ENCODE data around the gene TCF4.

The TCF4 gene

GRCh38 chr18:55289775-55290174 is 298.2 kb downstream of the TCF4 start:
- H3K9me3 Mint-ChIP-seq = no peaks in the 10 kb centered on the region
- no peaks in the 10 kb centered on the region for H3K4me1 Mint-ChIP-seq
- DNase-seq (ENCODE audit: low spot score in 2 of 2) (no peak), ATAC-seq (no peak)
- no peak overlapping the region for H3K4me3 Mint-ChIP-seq
- H3K27ac Mint-ChIP-seq = no peak overlapping the region
- no peaks in the 10 kb centered on the region for H3K36me3 Mint-ChIP-seq

DNA sequence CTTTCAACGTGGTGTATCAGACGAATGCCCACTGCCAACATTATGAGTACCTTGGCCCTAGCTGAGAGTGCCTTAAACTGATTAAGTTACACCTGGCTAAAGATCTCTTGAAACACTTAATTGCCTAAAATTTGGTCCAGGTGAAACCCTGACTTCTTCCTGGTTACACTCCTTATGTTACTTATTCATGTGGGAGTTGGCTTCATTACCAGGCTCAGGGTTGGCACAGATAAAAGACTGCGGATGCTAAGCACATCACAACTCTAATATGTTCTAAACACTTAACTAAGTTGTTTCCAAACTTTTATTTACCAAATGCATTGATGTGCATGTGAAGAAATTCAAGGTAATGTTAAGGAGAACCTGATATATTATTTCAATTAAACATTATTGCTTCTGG is 298.9 kb downstream of the TCF4 start:
- ATAC-seq (no peak), DNase-seq (ENCODE audit: low spot score in 2 of 2) (no peak)
- H3K4me1 Mint-ChIP-seq = no peaks in the 10 kb centered on the region
- H3K9me3 Mint-ChIP-seq = no peaks in the 10 kb centered on the region
- no peak overlapping the region for H3K27ac Mint-ChIP-seq
- no peaks in the 10 kb centered on the region for H3K36me3 Mint-ChIP-seq
- H3K4me3 Mint-ChIP-seq = no peak overlapping the region

- Mint-ChIP-seq H3K27ac (no peak overlapping the region), H3K9me3 (no peaks in the 10 kb centered on the region), H3K36me3 (no peaks in the 10 kb centered on the region), H3K4me3 (no peak overlapping the region), H3K4me1 (no peaks in the 10 kb centered on the region)
- ATAC-seq (no peak), DNase-seq (ENCODE audit: low spot score in 2 of 2) (no peak)
Measured at GRCh38 chr18:55287935-55288868, 299.8 kb downstream of the TCF4 start.

DNA sequence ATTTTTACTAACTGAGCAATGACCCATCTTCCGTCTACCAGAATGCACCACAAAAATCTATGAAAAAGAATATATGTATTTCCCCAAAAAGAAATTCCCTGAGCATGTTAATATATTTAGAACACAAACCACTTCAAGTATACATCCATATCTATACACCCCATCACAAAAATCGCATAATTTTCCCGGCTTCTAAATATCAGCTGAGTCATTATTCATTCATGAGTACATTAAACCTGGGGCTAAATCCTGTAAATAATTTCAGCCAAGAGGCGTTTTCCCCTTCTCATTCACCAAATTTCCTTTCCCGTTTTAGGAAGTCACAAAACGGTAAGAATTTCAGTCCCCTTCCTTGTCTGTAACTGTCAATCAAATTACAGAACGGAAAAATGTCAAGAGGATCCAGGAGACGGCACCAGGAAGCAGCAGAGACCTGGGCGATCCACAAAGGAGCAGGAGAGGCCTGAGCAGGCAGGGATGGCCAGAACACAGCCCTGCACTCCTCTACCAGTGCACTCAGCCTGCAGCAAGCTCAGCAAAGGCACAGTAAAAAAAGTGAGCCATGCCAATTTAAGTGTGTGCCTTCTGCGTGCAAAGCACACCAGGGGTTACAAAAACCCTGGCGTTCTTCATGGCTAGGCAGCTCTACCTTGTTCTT is 300.7 kb downstream of the TCF4 start:
- Mint-ChIP-seq H3K27ac (no peak overlapping the region), H3K36me3 (no peaks in the 10 kb centered on the region), H3K4me1 (no peaks in the 10 kb centered on the region), H3K4me3 (no peak overlapping the region), H3K9me3 (no peaks in the 10 kb centered on the region)
- DNase-seq (ENCODE audit: low spot score in 2 of 2) = no peak
- no peak for ATAC-seq

DNA sequence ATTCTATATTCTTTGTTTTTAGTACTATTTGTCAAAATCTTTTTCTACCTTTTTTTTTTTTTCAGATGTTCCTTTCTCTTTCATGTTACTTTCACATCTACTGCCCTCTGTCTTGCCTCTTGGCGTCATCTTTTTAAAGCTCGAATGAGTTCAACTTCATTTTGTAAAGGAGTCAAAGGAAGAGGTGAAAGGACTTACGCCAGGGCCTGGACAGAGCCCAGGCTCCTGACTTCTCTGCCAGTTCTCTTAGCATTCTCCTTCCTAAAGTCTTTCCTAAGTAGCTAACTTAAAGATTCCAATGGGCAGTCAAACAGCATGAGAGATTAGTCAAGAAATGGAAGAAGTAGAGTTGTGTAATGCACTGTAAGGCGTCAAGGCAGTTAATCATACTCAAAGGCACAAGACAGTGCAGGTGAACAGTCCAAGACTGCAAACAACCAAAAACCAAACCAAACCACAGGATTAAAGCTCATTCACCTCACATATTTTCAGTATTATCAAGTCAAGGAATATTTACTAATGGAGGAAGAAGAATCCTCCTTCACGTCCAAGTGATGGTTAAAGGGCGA is 301.7 kb downstream of the TCF4 start:
- Mint-ChIP-seq H3K27ac (no peak overlapping the region), H3K4me1 (no peaks in the 10 kb centered on the region), H3K4me3 (no peak overlapping the region), H3K9me3 (no peaks in the 10 kb centered on the region), H3K36me3 (no peaks in the 10 kb centered on the region)
- no peak for ATAC-seq
- no peak for DNase-seq (ENCODE audit: low spot score in 2 of 2)

DNA sequence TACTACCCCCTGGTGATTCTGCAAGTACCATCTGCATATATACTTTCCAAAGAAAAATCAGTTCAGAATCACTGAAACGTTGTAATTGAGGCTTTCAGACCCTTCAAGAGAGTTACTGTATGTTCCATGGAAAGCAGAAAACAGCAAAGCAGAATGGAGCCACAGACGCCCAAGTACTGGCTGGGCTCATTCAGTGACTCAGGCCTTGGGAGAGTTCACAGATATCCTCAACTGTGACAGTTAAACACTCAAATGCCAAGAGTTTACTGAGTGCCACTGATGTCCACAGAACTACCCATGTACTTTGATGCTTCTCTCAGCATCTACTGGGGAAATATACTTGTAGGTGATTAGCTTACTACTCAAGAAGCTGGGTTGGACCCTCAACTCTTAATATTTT is 303.4 kb downstream of the TCF4 start:
- H3K4me1 Mint-ChIP-seq = no peaks in the 10 kb centered on the region
- H3K9me3 Mint-ChIP-seq = no peaks in the 10 kb centered on the region
- DNase-seq (ENCODE audit: low spot score in 2 of 2) = no peak
- no peak overlapping the region for H3K4me3 Mint-ChIP-seq
- no peaks in the 10 kb centered on the region for H3K36me3 Mint-ChIP-seq
- peak; percentile 26 for ATAC-seq
- no peak overlapping the region for H3K27ac Mint-ChIP-seq

- no peaks in the 10 kb centered on the region for H3K9me3 Mint-ChIP-seq
- DNase-seq (ENCODE audit: low spot score in 2 of 2) (no peak), ATAC-seq (no peak)
- no peak overlapping the region for H3K4me3 Mint-ChIP-seq
- no peaks in the 10 kb centered on the region for H3K36me3 Mint-ChIP-seq
- no peak overlapping the region for H3K27ac Mint-ChIP-seq
- no peaks in the 10 kb centered on the region for H3K4me1 Mint-ChIP-seq
Measured at GRCh38 chr18:55283309-55283708, 304.7 kb downstream of the TCF4 start.

DNA sequence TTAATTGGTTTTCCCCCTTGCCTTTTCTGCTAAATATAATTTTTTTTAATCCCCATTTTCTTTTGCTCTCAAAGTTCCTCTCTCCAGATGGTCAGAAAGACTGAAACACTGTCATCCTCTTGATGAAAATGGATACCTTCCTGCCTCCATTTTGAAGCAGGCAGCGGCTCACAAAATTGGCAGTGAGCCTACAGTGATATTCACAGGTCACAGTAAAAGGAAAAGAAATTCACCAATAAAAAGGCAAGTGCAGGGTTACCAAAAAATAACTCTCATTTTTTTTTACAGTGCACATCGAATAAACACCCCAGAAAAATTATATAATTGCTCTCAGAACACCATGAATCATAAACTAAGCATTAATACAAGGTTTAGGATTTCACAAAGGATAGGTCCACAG is 307.5 kb downstream of the TCF4 start:
- Mint-ChIP-seq H3K36me3 (no peaks in the 10 kb centered on the region), H3K4me3 (no peak overlapping the region), H3K27ac (no peak overlapping the region), H3K4me1 (no peaks in the 10 kb centered on the region), H3K9me3 (no peaks in the 10 kb centered on the region)
- no peak for DNase-seq (ENCODE audit: low spot score in 2 of 2)
- no peak for ATAC-seq

GRCh38 chr18:55275039-55275901 is 312.7 kb downstream of the TCF4 start:
- DNase-seq (ENCODE audit: low spot score in 2 of 2) (no peak), ATAC-seq (no peak)
- Mint-ChIP-seq H3K27ac (no peak overlapping the region), H3K4me1 (no peaks in the 10 kb centered on the region), H3K36me3 (no peaks in the 10 kb centered on the region), H3K4me3 (no peak overlapping the region), H3K9me3 (no peaks in the 10 kb centered on the region)

GRCh38 chr18:55272510-55273243 is 315.3 kb downstream of the TCF4 start:
- Mint-ChIP-seq H3K36me3 (no peaks in the 10 kb centered on the region), H3K27ac (no peak overlapping the region), H3K4me3 (no peak overlapping the region)

GRCh38 chr18:55269622-55270021 is 318.4 kb downstream of the TCF4 start:
- no peaks in the 10 kb centered on the region for H3K9me3 Mint-ChIP-seq
- no peak overlapping the region for H3K27ac Mint-ChIP-seq
- H3K4me3 Mint-ChIP-seq = no peak overlapping the region
- ATAC-seq (peak; percentile 32), DNase-seq (ENCODE audit: low spot score in 2 of 2) (no peak)
- no peaks in the 10 kb centered on the region for H3K36me3 Mint-ChIP-seq
- no peaks in the 10 kb centered on the region for H3K4me1 Mint-ChIP-seq

More at GRCh38 chr18:55272510-55273243, 315.3 kb downstream of the TCF4 start:
- DNase-seq (ENCODE audit: low spot score in 2 of 2) (no peak), ATAC-seq (no peak)
- Mint-ChIP-seq H3K4me1 (no peaks in the 10 kb centered on the region), H3K9me3 (no peaks in the 10 kb centered on the region)

DNA sequence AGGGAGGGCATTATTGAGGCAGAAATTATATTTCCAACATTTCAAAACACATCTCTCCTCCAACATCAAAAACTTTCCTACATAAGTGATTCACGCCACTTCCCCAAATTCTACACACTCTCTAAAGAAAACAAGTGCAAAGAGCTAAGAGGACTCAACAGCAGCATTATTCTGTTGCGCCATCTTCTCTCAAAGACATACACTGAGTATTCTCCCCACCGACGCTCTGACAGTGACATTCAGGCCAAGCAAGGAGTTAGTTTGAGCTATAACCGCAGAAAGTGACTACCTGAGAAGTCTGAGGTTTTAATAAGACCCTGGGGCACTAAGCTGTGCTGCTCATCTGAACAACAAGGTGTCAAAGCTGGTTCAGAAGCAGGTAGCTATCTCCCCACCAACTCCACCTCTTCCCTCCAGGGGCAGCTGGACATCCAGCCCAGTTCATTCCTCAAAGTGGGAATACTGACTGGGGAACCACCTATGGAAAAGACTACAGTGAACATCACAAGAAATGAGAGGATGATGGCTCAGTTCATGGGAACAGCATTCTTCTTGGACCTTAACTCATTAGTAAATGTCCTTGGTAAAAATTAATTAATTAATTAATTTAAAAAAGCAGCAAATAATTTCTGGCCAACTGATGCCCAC is 319.2 kb downstream of the TCF4 start:
- no peaks in the 10 kb centered on the region for H3K9me3 Mint-ChIP-seq
- no peak overlapping the region for H3K4me3 Mint-ChIP-seq
- DNase-seq (ENCODE audit: low spot score in 2 of 2) = no peak
- H3K4me1 Mint-ChIP-seq = no peaks in the 10 kb centered on the region
- H3K27ac Mint-ChIP-seq = no peak overlapping the region
- no peaks in the 10 kb centered on the region for H3K36me3 Mint-ChIP-seq
- peak; percentile 31 for ATAC-seq

GRCh38 chr18:55268151-55268601 is 319.8 kb downstream of the TCF4 start:
- ATAC-seq = peak; percentile 46
- Mint-ChIP-seq H3K4me1 (no peaks in the 10 kb centered on the region), H3K27ac (no peak overlapping the region), H3K36me3 (no peaks in the 10 kb centered on the region), H3K9me3 (no peaks in the 10 kb centered on the region), H3K4me3 (no peak overlapping the region)
- DNase-seq (ENCODE audit: low spot score in 2 of 2) = no peak

DNA sequence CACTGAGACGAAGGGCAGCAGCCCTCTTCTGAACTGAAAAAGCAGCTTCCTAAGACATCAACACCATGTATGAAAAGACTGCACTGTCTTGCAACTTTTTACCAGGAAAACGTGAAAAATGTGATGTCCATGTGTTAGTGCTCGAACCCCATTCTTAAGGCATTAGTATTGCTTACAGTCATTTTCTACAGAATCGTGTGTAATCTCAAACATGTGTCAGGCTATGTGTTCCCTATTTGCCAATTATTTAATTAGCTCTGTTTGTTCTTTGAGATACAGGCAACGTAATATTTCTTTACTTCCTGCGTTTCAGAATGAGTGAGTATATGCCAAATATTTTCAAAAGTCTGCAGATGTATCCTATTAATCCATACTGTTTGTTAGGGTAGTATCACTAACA is 321.0 kb downstream of the TCF4 start:
- Mint-ChIP-seq H3K4me1 (no peaks in the 10 kb centered on the region), H3K36me3 (no peaks in the 10 kb centered on the region), H3K4me3 (no peak overlapping the region), H3K27ac (no peak overlapping the region), H3K9me3 (no peaks in the 10 kb centered on the region)
- no peak for DNase-seq (ENCODE audit: low spot score in 2 of 2)
- no peak for ATAC-seq

Measured in stimulated activated effector memory CD8-positive, alpha-beta T cell treated with anti-CD3 and anti-CD28 coated beads, Interleukin-12 subunit alpha, Interleukin-12 subunit beta, amount 100 ng/mL, for 72 hours (primary cell).